Epithelial cell of proximal tubule (primary cell): ENCODE results near the gene ZFP90. TPM values are rescaled to one million over a fixed set of nuclear protein-coding genes. Genes with fewer than 3 reads are reported as not detected.
"Not testable (repeated sequence)": the region's sequence is repeated elsewhere in the genome, so short reads cannot be mapped to it uniquely, and the experiment has no call there.

Experiments used
- DNase-seq: peaks from one replicate; pipeline ENCODE4 v3.0.0-alpha.2; 2011; ENCODE audit warnings: low read depth
- H3K4me3 ChIP-seq: 2 replicates; pipeline ENCODE4 v1.5.1; 2011; ENCODE audit warnings: low read depth, mild to moderate bottlenecking, low read length
- CTCF ChIP-seq: conservative IDR thresholded peaks from 2 replicates; pipeline ENCODE4 v1.5.1; 2012; ENCODE audit warnings: low read depth, mild to moderate bottlenecking, low read length
- total RNA-seq: library from RNA; depleted of rRNA; stranded (reverse); fragments of >200 nt; gene quantifications from 2 replicates; pipeline ENCODE4 v1.2.3, GENCODE V29; 2015

The ZFP90 gene
- total RNA-seq, 1 donor from 2014 or later: 23.9 TPM

GRCh38 chr16:68539711-68540239, 684 bp downstream of the ZFP90 start:
- no peak for TF ChIP-seq CTCF
- H3K4me3 ChIP-seq: peak overlapping the region; percentile 90
- no peak for DNase-seq

- DNase-seq: no peak
- TF ChIP-seq CTCF: no peak
- H3K4me3 ChIP-seq: no peak overlapping the region
Observed at GRCh38 chr16:68548947-68549346, 9.9 kb downstream of the ZFP90 start.

GRCh38 chr16:68553186-68553585, 14.1 kb downstream of the ZFP90 start:
- no peak overlapping the region for H3K4me3 ChIP-seq
- no peak for TF ChIP-seq CTCF
- DNase-seq: no peak

- DNase-seq, H3K4me3 ChIP-seq: not testable (repeated sequence)
Observed at GRCh38 chr16:68560341-68560740, 21.2 kb downstream of the ZFP90 start.

- DNase-seq: no peak
- no peak overlapping the region for H3K4me3 ChIP-seq
- no peak for TF ChIP-seq CTCF
Observed at GRCh38 chr16:68563631-68564381, 24.7 kb downstream of the ZFP90 start.

- DNase-seq: no peak
- TF ChIP-seq CTCF: no peak
Observed at GRCh38 chr16:68564382-68564985, 25.4 kb downstream of the ZFP90 start.

GRCh38 chr16:68574479-68574878, 35.4 kb downstream of the ZFP90 start:
- DNase-seq: no peak
- no peak for TF ChIP-seq CTCF

More at GRCh38 chr16:68564382-68564985, 25.4 kb downstream of the ZFP90 start:
- no peak overlapping the region for H3K4me3 ChIP-seq

More at GRCh38 chr16:68574479-68574878, 35.4 kb downstream of the ZFP90 start:
- H3K4me3 ChIP-seq: no peak overlapping the region
